GM23338 (cell line): ENCODE measurements around the gene TNFAIP8L2. TPM values are rescaled to one million over a fixed set of nuclear protein-coding genes. Genes with fewer than 3 reads are reported as not detected.

Experiments used
- ATAC-seq: fragments of 200-7000 bp; cut with Tn5 transposase; 3 replicates; pipeline ENCODE4 v1.9.1; 2020
- DNase-seq: peaks from one replicate; pipeline ENCODE4 v3.0.0-alpha.2; 2015; ENCODE audit warnings: low spot score
- H2AFZ ChIP-seq: fragments of 200-600 bp; sonication (generic); 2 replicates; pipeline ENCODE4 v1.8.0; 2016; ENCODE audit warnings: antibody characterized with exemption, mild to moderate bottlenecking, moderate library complexity
- H3F3A ChIP-seq: fragments of 200-600 bp; sonication (generic); replicated peaks from 2 replicates; pipeline ENCODE4 v1.8.0; 2017; ENCODE audit warnings: antibody characterized with exemption, mixed run types, low read depth
- H3K27ac ChIP-seq: fragments of 200-600 bp; sonication (generic); 2 replicates; pipeline ENCODE4 v1.6.1; 2016; ENCODE audit warnings: low read depth
- H3K27me3 ChIP-seq: fragments of 200-600 bp; sonication (generic); 2 replicates; pipeline ENCODE4 v1.8.0; 2016; ENCODE audit warnings: mild to moderate bottlenecking, mixed run types, moderate library complexity; ENCODE audit not compliant: insufficient read depth
- H3K36me3 ChIP-seq: fragments of 200-600 bp; sonication (generic); 2 replicates; pipeline ENCODE4 v1.8.0; 2016; ENCODE audit warnings: mild to moderate bottlenecking; ENCODE audit not compliant: insufficient read depth
- H3K4me1 ChIP-seq: fragments of 200-600 bp; sonication (generic); 2 replicates; pipeline ENCODE4 v1.8.0; 2016; ENCODE audit warnings: mild to moderate bottlenecking, moderate library complexity; ENCODE audit not compliant: insufficient read depth
- H3K4me2 ChIP-seq: fragments of 200-600 bp; sonication (generic); 2 replicates; pipeline ENCODE4 v1.7.1; 2017; ENCODE audit warnings: mixed run types
- H3K4me3 ChIP-seq: fragments of 200-600 bp; sonication (generic); 2 replicates; pipeline ENCODE4 v1.6.1; 2016; ENCODE audit warnings: mixed run types
- H3K79me2 ChIP-seq: fragments of 200-600 bp; sonication (generic); replicated peaks from 2 replicates; pipeline ENCODE4 v1.8.0; 2017; ENCODE audit warnings: mild to moderate bottlenecking; ENCODE audit not compliant: insufficient read depth
- H3K9me2 ChIP-seq: fragments of 200-600 bp; sonication (generic); 2 replicates; pipeline ENCODE4 v1.8.0; 2017; ENCODE audit not compliant: insufficient read depth
- H4K20me1 ChIP-seq: fragments of 200-600 bp; sonication (generic); replicated peaks from 2 replicates; pipeline ENCODE4 v1.8.0; 2017; ENCODE audit warnings: mild to moderate bottlenecking; ENCODE audit not compliant: insufficient read depth
- H3K27ac Mint-ChIP-seq: 2 replicates; pipeline ENCODE4 v1.8.0; 2020; ENCODE audit warnings: inconsistent platforms, mild to moderate bottlenecking, moderate library complexity, mixed read lengths
- H3K27me3 Mint-ChIP-seq: 3 replicates; pipeline ENCODE4 v1.8.0; 2022; ENCODE audit warnings: low read depth, mild to moderate bottlenecking, moderate library complexity, mixed read lengths, inconsistent platforms; ENCODE audit not compliant: insufficient read depth, poor library complexity
- H3K36me3 Mint-ChIP-seq: 3 replicates; pipeline ENCODE4 v1.8.0; 2021; ENCODE audit warnings: low read depth, mild to moderate bottlenecking, inconsistent platforms, moderate library complexity, mixed read lengths
- H3K4me1 Mint-ChIP-seq: 3 replicates; pipeline ENCODE4 v1.8.0; 2020; ENCODE audit warnings: mild to moderate bottlenecking, inconsistent platforms, mixed read lengths
- H3K4me3 Mint-ChIP-seq: 3 replicates; pipeline ENCODE4 v1.8.0; 2021; ENCODE audit warnings: moderate library complexity, mild to moderate bottlenecking, inconsistent platforms, mixed read lengths
- H3K9me3 Mint-ChIP-seq: 3 replicates; pipeline ENCODE4 v1.8.0; 2020; ENCODE audit warnings: moderate library complexity, mild to moderate bottlenecking, inconsistent platforms, mixed read lengths
- CREB1 ChIP-seq: fragments of 250-450 bp; sonication (Bioruptor Pico); IDR thresholded peaks from 2 replicates; pipeline ENCODE4 v1.5.0; 2020; ENCODE audit warnings: low read depth, mild to moderate bottlenecking, moderate library complexity
- ETS1 ChIP-seq: IDR thresholded peaks from 2 replicates; pipeline ENCODE4 v1.6.1; 2016; ENCODE audit warnings: antibody characterized with exemption
- EZH2 ChIP-seq: fragments of 200-600 bp; sonication (generic); IDR thresholded peaks from one replicate; pipeline ENCODE4 v1.8.0; 2017; ENCODE audit warnings: antibody characterized with exemption, mild to moderate bottlenecking, low read depth; ENCODE audit not compliant: unreplicated experiment
- EZH2phosphoT487 ChIP-seq: fragments of 200-600 bp; sonication (generic); IDR thresholded peaks from one replicate; pipeline ENCODE4 v1.8.1; 2018; ENCODE audit warnings: antibody characterized with exemption; ENCODE audit not compliant: unreplicated experiment
- JUNB ChIP-seq: IDR thresholded peaks from one replicate; pipeline ENCODE4 v1.6.1; 2016; ENCODE audit warnings: antibody characterized with exemption; ENCODE audit not compliant: unreplicated experiment
- NANOG ChIP-seq: IDR thresholded peaks from 2 replicates; pipeline ENCODE4 v1.6.1; 2016; ENCODE audit warnings: antibody characterized with exemption, borderline replicate concordance
- POLR2AphosphoS5 ChIP-seq: IDR thresholded peaks from 2 replicates; pipeline ENCODE4 v1.6.1; 2016; ENCODE audit warnings: antibody characterized with exemption, low read depth
- STAT1 ChIP-seq: IDR thresholded peaks from one replicate; pipeline ENCODE4 v1.6.1; 2016; ENCODE audit warnings: antibody characterized with exemption; ENCODE audit not compliant: unreplicated experiment
- ZNF114 ChIP-seq: fragments of 250-450 bp; sonication (Bioruptor Pico); IDR thresholded peaks from 2 replicates; pipeline ENCODE4 v1.5.0; 2020; ENCODE audit warnings: mild to moderate bottlenecking, moderate library complexity
- ZNF331 ChIP-seq: fragments of 250-450 bp; sonication (Bioruptor Pico); IDR thresholded peaks from 2 replicates; pipeline ENCODE4 v1.5.0; 2020; ENCODE audit warnings: low read depth, mild to moderate bottlenecking, moderate library complexity
- ZNF462 ChIP-seq: fragments of 250-450 bp; sonication (Bioruptor Pico); IDR thresholded peaks from 2 replicates; pipeline ENCODE4 v1.5.0; 2020; ENCODE audit warnings: mild to moderate bottlenecking, moderate library complexity
- polyA plus RNA-seq: library from polyadenylated mRNA; unstranded; fragments of >200 nt; fragmentation: Nextera tagmentation; extraction: Ambion mirVana; gene quantifications from 2 replicates; pipeline ENCODE4 v1.2.1, GENCODE V29; 2016
- total RNA-seq: library from RNA; depleted of rRNA; stranded (reverse); fragments of >200 nt; shearing (Covaris generic); gene quantifications from 2 replicates; pipeline ENCODE4 v1.2.3, GENCODE V29; 2014
- TF ChIP-seq, protein P1 (sequence below): IDR thresholded peaks from one replicate; pipeline ENCODE4 v1.6.1; 2018; ENCODE audit warnings: antibody characterized with exemption; ENCODE audit not compliant: unreplicated experiment
- TF ChIP-seq, protein P2 (sequence below), 2 experiments: fragments of 200-600 bp in 1 of 2; sonication (generic) in 1 of 2; conservative IDR thresholded peaks; 2 replicates each; pipeline versions ENCODE4 v1.5.1 to v1.6.1; 2016 to 2017; ENCODE audit warnings: antibody characterized with exemption in 2 of 2, low read depth in 2 of 2, mild to moderate bottlenecking in 2 of 2, moderate library complexity in 1 of 2

The TNFAIP8L2 gene
- total and polyA plus RNA-seq, 2 experiments from 2014 or later: 0.40 TPM; not detected in 1

GRCh38 chr1:151193304-151193703 is 36.9 kb downstream of the TNFAIP8L2 start:
- Histone ChIP-seq H3K36me3 (no peaks in the 10 kb centered on the region), H3K79me2 (peaks cover 16% of the 10 kb centered on the region), H3K27me3 (no peaks in the 10 kb centered on the region), H2AFZ (no peak overlapping the region), H3K4me3 (no peak overlapping the region), H3K27ac (no peak overlapping the region), H3F3A (0 out of 2 replicates have a peak, but pooled peaks cover 16% of the 10 kb centered on the region), H3K4me2 (no peak overlapping the region), H4K20me1 (no peaks in the 10 kb centered on the region), H3K4me1 (peaks cover 9% of the 10 kb centered on the region), H3K9me2 (no peaks in the 10 kb centered on the region)
- no peak for TF ChIP-seq ZNF462 (CRISPR knock-in tag)
- TF ChIP-seq, protein P1, sequence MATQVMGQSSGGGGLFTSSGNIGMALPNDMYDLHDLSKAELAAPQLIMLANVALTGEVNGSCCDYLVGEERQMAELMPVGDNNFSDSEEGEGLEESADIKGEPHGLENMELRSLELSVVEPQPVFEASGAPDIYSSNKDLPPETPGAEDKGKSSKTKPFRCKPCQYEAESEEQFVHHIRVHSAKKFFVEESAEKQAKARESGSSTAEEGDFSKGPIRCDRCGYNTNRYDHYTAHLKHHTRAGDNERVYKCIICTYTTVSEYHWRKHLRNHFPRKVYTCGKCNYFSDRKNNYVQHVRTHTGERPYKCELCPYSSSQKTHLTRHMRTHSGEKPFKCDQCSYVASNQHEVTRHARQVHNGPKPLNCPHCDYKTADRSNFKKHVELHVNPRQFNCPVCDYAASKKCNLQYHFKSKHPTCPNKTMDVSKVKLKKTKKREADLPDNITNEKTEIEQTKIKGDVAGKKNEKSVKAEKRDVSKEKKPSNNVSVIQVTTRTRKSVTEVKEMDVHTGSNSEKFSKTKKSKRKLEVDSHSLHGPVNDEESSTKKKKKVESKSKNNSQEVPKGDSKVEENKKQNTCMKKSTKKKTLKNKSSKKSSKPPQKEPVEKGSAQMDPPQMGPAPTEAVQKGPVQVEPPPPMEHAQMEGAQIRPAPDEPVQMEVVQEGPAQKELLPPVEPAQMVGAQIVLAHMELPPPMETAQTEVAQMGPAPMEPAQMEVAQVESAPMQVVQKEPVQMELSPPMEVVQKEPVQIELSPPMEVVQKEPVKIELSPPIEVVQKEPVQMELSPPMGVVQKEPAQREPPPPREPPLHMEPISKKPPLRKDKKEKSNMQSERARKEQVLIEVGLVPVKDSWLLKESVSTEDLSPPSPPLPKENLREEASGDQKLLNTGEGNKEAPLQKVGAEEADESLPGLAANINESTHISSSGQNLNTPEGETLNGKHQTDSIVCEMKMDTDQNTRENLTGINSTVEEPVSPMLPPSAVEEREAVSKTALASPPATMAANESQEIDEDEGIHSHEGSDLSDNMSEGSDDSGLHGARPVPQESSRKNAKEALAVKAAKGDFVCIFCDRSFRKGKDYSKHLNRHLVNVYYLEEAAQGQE: no peak
- no peak for TF ChIP-seq EZH2
- TF ChIP-seq, protein P2, sequence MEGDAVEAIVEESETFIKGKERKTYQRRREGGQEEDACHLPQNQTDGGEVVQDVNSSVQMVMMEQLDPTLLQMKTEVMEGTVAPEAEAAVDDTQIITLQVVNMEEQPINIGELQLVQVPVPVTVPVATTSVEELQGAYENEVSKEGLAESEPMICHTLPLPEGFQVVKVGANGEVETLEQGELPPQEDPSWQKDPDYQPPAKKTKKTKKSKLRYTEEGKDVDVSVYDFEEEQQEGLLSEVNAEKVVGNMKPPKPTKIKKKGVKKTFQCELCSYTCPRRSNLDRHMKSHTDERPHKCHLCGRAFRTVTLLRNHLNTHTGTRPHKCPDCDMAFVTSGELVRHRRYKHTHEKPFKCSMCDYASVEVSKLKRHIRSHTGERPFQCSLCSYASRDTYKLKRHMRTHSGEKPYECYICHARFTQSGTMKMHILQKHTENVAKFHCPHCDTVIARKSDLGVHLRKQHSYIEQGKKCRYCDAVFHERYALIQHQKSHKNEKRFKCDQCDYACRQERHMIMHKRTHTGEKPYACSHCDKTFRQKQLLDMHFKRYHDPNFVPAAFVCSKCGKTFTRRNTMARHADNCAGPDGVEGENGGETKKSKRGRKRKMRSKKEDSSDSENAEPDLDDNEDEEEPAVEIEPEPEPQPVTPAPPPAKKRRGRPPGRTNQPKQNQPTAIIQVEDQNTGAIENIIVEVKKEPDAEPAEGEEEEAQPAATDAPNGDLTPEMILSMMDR (conservative IDR thresholded peaks at IDR 0.05; ENCODE audit: low read depth in 2 of 2): no peak
- TF ChIP-seq POLR2AphosphoS5: no peak
- TF ChIP-seq CREB1: no peak
- TF ChIP-seq STAT1: no peak
- no peak for TF ChIP-seq ETS1
- no peak for TF ChIP-seq ZNF114 (CRISPR knock-in tag)
- no peak for TF ChIP-seq EZH2phosphoT487
- TF ChIP-seq JUNB: no peak
- TF ChIP-seq NANOG: no peak
- TF ChIP-seq ZNF331: no peak
- no peak overlapping the region for H3K4me3 Mint-ChIP-seq
- no peak for DNase-seq
- no peak overlapping the region for H3K27ac Mint-ChIP-seq
- H3K9me3 Mint-ChIP-seq: no peaks in the 10 kb centered on the region
- no peaks in the 10 kb centered on the region; the same call in 2 of the 3 replicates for H3K36me3 Mint-ChIP-seq
- H3K27me3 Mint-ChIP-seq: peaks cover 10% of the 10 kb centered on the region
- ATAC-seq: no peak
- H3K4me1 Mint-ChIP-seq: peaks cover 15% of the 10 kb centered on the region; the same call in 2 of the 3 replicates
